Measurements from ENCODE around the gene PROM2.
A peak's percentile ranks its signal among the peaks of the same experiment; 100 is the strongest.

PROM2 gene

DNA sequence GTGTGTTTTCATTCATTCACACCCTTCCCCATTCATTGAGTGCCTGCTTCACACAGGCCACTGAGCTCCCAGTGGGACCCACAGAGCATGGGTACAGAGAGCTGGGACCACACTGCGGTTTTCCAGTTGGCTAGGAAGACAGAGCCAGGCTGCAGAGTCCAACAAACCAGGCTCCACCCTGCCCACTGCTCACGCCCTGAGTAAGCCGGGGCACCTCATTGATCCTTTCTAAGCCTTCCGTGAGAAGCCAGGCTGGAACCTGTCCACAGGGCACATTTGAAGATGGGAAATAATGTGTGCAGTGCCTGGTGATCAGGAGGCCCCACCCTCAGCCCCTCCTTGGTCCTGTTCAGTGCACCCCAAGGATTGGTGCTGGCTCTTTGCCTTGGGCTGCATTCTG is 36.4 kb downstream of the PROM2 start:
- no peak for DNase-seq

DNA sequence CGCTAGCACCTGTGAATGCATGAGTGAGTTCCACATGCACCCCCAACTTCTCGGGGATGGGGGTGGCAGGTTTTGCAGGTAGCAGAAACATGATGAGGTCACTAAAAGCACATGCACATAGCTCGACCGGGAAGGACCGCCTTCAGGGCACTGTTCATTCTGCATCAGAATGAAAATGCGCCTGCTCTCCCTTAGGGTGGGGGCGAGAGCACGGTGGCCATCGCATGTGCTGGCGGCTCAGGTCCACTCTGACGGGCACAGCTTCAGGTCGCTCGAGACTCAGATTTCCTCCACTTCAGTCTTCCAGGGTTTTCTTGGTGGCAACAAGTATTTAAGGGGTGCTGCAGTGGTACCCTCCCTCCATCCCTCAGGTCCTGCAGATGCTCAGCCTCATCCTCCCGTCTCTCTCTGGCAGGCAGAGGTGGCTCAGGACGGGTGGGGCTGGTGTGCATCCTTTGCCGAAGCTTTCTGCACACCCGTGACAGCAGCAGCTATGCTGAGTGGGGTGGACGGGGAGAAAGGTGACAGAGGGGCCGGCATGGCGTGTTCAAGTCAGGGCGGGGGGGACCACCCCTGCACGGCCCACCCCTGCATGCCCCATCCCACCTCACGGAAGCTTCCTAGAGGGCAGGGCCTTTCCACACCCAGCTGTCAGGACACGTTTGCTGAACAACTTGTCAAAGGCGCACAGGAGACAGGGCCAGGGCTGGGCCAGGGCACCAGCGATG is 37.7 kb downstream of the PROM2 start:
- DNase-seq = no peak

DNA sequence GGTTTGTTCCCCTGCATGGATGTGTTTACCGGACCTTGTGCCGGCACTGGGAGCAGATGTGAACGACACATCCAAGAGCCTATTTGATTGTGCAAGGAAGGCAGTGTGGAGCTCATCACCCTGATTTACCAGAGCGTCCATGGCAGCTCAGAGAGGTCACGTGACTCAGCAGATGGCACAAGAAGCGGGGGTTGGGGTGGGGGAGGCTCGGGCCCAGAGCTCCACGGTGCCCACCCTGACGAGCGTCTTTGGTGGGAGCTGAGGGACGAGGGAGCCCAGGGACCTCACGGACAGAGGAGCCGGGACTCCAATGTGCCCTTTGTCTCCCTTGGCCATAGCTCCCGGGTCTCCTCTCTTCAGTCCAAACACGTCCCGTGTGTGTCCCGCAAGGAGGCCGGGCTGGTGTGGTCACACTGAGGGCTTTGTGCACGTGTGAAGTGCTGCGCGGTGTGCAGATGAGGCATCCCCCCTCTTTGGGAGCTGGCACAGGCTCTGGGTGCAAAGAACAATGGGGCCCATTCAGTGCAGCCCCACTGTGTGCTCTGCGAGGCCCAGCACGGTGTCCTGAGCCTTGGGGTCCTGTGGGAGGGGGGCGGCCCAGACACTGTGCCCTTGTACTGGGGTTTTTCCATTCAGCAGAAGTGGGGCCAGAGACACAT is 38.4 kb downstream of the PROM2 start:
- no peak for DNase-seq

- DNase-seq = no peak
Observed at GRCh38 chr2:95313296-95314131, 39.3 kb downstream of the PROM2 start.

DNA sequence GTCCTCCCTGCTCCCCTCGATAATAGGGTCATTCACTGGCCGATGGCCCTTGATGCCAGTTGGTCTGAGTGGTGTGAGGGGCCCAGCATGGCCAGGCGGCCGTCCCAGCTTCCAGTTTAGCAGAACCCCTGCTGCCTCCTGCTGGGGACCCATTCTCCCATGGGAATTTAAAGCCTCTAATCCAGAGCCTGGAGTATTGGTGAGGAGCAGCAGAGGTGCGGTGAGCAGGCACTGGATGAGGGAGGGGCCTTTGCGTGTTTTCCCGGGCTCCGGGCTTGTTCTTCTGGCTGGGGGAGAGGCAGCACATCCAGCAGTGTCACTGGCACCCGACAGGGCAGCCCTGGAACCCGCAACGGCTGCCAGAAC is 40.3 kb downstream of the PROM2 start:
- no peak for DNase-seq

DNA sequence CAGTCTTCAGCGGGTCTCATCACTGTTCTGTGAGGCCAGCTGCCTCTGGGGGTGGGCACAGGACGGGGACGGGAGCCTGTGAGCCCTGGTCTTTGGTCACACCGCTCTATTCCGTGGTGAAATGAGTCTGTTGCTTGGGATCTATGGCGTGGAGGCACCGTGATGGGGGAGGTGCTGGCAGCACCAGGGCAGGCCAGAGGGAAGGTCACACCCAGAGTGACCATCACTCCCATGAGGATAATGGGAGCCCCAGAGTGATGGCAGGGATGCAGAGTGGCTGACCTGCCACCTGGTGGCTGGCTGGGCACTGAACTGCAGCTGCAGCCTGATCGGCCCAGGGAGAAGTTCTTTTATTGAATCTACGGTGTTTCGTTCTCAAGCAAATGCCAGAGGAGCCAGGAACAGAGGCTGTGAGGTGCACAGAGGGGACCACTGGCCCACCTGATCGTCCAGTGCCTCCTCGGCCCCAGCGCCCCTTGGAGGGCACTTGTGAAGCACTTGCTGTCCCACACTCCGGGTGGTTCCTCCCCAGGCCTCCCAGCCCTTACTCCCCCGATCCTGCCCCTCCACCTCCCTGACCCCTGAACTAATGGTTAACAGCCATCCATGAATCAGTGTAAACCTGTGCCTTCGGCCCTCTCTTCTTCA is 40.8 kb downstream of the PROM2 start:
- DNase-seq = peak; percentile 7

GRCh38 chr2:95315801-95316411 is 41.7 kb downstream of the PROM2 start:
- no peak for DNase-seq

- DNase-seq = no peak
Observed at GRCh38 chr2:95316466-95317122, 42.3 kb downstream of the PROM2 start.

DNA sequence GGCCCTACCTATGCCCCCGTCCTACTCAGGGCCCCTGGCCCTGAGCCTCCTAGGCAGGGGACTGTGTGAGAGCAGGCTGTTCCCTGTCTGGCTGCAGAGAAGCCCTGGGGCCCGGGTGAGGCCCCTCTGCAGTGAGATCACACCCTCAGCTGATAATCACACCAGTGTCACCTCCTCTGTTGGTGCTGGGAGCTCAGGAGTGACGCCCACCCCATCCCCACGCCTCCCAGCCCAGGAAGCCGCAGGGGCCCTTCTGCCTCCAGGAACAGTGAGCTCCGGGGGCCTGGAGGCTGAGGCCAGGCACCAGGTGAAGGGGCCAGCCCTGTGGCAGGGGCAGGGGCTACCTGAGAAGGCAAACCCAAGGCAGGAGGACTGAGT is 42.9 kb downstream of the PROM2 start:
- DNase-seq = no peak

GRCh38 chr2:95317665-95318425 is 43.6 kb downstream of the PROM2 start:
- no peak for DNase-seq

DNA sequence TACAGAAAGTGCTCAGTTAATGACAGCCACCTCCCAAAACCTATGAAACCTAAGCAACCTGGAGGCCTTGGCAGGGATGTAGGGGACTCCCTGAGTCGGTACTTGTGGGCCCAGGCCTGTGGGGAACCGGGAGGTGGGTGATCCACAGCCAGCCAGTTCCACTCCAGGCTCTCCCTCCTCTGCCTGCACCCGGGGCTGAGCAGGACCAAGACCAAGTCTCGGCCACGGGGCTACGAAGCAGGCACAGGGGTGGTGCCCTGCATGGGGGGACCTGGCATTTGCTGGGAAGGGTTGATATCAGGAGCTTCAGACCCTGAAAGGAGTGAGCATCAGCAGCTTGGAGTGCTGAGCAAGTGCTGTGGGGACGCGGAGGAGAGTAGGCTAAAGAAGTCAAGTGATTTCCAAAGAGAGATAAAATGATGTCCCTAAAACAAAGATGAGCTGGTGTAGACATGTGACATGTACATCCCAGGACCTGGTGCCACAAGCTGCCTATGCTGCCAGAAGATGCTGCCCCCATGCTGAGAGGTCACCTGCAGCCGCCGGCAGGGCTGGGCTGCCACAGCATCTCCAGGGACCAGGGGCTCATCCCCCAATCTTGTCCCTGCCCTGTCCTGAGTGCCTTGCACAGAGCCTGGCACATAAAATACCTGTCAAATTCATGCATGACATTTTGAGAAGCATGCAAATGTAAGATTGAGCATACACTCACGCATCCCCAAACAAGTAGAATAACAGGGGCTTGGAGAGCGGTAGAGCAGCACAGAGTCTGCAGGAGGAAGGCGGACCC is 44.4 kb downstream of the PROM2 start:
- no peak for DNase-seq

DNA sequence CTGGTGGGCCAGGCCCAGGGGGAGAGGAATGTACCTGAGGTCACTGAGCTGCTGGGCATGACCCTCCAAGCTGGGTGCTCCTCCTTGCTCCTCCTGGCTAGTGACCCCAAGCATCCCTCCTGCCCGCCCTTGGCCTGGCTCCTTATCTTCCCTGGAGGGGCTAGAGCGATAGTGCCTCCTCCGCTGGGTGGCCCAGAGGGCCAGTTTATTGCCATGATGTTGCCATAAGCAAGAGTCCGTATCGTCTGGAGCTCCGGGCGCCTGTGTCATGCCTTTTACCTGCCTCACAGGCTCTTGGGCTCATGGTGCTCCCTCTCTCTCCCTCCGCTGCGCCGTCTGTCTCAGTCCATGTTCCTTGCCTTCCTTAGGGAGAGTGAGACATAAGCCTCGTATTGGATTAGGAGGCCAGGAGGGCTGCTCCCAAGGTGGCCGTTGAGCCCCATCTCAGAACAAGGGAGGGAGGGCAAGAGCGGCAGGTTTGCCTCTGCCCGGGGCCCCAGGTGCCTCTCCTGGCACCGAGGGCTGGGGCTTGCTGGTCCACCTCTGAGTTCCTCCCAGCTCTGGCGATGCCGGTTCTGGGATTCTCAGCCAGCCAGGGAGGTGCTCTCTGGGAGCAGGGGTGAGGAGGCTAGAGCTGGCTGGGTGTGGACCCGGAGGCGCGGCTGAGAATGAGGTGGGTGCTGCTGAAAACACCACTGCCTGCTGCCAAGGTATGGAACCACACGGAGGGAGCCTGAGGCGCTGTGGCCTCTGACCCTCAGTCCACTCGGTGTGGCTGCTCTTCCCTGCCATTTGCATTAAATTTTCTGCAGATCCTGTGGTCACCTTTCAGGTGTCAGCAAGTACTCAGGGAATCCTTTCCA is 45.5 kb downstream of the PROM2 start:
- DNase-seq = no peak

DNA sequence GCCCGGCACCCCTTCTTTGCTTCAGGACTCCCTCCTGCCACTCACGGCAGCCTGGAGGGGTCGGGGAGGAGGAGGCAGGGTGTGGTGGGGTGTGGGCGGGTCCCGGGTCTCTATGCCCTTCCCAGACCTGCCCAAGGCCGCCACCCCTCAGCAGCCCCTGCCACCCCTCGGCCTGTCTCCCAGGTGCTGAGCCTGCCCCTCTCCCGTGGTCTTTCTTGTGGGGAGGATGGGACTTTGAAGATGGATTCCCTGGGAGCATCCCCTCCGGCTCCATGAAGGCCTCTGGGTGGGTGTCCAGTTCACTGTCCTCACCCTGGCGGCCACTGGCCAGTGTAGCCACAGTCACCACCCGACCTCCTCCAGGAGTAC is 46.1 kb downstream of the PROM2 start:
- DNase-seq = no peak

GRCh38 chr2:95320986-95321767 is 46.9 kb downstream of the PROM2 start:
- DNase-seq = no peak

DNA sequence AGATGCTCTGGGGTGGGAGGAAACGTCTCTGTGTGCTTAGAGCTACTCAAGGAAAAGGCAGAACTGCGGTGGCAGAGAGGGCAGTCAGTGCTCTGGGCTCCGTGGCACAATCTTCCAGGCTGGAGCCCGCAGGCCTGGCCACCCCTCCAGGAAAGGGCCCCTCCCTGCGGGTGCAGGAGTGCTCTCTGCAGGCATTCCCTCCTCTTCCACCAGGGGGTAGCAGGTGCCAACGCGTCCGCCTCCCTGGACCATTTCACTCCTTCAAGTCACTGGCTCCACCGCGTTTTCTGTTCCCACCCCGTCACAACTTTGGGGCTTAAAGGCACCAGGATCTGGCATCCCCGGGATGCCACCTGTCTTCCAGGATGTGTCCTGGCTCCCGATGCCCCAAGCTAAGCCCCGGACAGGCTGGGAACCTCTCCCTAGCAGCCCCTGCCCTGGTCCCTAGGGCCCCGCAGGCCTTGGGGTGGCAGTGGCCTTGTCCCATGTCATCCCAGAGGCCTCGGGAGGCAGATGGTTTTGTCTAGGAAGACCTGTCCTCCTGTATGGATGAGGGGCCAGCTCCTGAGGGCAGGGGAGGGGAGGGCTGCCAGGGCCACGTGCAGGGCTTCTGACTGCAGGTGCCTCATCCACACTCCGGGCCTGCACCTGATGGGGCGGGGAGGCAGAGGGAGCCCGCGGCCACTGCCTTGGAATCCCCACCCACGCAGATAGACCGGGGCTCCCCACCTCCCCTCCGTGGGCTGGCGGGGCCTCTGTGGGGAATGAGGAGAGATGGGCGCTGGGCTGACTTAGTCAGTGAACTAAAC is 49.3 kb downstream of the PROM2 start:
- no peak for DNase-seq

GRCh38 chr2:95325026-95325425 is 50.8 kb downstream of the PROM2 start:
- no peak for DNase-seq

DNA sequence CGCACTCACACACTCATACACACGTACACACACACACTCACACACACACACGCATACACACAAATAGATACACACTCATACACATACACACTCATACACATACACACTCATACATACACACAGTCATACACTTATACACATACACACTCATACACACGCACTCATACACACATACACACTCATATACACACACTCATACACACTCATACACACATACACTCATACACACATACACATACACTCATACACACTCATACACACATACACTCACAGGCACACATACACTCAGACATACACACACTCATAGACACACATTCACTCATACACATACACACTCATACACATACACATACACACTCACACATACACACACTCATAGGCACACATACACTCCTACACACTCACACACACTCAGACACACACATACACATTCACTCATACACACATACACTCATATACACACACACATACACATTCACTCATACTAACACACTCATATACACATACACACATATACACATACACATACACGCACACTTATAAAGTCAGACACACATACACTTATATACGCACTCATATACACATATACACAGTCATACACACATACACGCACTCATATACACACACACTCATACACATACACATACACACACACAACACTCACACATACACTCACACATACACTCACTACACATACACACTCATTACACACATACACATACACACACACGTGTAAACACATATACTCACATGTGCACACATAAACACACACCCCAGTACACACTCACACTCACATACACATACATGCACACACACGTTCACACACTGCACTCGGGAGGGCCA is 51.6 kb downstream of the PROM2 start:
- DNase-seq = no peak
